Inflammatory macrophage treated with lipopolysaccharide for 4 hours (primary cell): Measurements from ENCODE around the gene MLF1.
"Not testable (repeated sequence)": the region's sequence is repeated elsewhere in the genome, so short reads cannot be mapped to it uniquely, and the experiment has no call there.

Source experiments
- DNase-seq: peaks from one replicate; pipeline ENCODE4 v3.0.0-alpha.2; 2020

The MLF1 gene, protein sequence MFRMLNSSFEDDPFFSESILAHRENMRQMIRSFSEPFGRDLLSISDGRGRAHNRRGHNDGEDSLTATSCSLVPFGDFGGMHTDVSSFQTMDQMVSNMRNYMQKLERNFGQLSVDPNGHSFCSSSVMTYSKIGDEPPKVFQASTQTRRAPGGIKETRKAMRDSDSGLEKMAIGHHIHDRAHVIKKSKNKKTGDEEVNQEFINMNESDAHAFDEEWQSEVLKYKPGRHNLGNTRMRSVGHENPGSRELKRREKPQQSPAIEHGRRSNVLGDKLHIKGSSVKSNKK

GRCh38 chr3:158570999-158571702 is at the start of gene MLF1:
Gene MLF1, plus strand, starts transcription at chr3:158571194. Its CDS starts 107 bp downstream, at chr3:158571301.
- DNase-seq = peak; percentile 89

DNA sequence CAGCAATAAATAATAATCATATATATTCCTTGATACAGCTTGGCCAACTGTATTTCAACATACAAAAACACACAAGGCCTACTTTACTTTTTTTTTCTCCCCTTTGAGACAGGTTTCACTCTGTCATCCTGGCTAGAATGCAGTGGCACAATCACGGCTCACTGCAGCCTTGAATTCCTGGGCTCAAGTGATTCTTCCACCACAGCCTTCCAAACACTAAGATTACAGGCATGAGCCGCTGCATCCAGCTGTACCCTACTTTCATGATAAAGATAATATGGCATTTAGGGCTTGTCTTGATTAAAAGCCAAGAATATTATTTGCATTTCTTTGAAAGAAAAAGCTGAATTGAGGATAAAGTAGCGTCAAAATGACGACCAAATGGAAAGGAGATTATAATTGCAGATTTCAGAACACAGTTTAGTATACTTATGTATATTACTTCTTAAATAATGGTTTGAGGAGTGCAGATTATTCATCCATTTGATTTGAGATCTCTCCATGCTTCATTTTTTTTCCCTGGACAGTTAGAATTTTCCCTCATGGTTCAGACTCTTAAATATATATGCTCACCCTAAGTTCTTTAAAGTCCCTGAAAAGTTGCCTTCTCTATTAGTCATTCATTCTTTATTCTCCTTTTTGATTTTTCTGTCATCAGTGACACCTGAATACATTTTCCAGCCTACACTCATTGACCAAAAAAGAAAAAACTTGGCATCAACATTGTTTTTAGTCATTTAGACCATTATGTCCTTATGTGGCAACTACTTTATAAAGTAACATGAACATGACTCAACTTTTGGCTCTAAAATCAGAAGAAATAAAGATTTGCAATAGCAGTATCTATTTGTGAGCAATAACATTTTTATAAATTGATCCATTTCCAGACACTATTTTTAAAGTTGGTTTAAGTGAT is 48.5 kb upstream of the MLF1 start:
- DNase-seq = no peak

GRCh38 chr3:158528076-158528674 is 42.8 kb upstream of the MLF1 start:
- no peak for DNase-seq

- DNase-seq = no peak
Observed at GRCh38 chr3:158531334-158531733, 39.7 kb upstream of the MLF1 start.

GRCh38 chr3:158532099-158532734 is 38.8 kb upstream of the MLF1 start:
- DNase-seq = peak; percentile 42

GRCh38 chr3:158535918-158536317 is 35.1 kb upstream of the MLF1 start:
- DNase-seq = no peak

GRCh38 chr3:158539414-158540014 is 31.5 kb upstream of the MLF1 start:
- DNase-seq = peak; percentile 56

- DNase-seq = no peak
Observed at GRCh38 chr3:158540066-158540465, 30.9 kb upstream of the MLF1 start.

- no peak for DNase-seq
Observed at GRCh38 chr3:158548691-158549090, 22.3 kb upstream of the MLF1 start.

DNA sequence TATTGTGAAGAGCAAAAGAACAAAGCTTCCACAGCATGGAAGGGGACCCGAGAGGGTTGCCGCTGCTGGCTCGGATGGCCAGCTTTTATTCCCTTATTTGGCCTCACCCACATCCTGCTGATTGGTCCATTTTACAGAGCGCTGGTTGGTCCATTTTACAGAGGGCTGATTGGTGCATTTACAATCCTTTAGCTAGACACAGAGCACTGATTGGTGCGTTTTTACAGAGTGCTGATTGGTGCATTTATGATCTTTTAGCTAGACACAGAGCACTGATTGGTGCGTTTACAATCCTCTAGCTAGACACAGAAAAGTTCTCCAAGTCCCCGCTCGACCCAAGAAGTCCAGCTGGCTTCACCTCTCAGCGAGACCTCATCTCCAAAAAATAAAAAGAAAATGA is 21.1 kb upstream of the MLF1 start:
- DNase-seq = not testable (repeated sequence)

- DNase-seq = no peak
Observed at GRCh38 chr3:158552124-158552523, 18.9 kb upstream of the MLF1 start.

- no peak for DNase-seq
Observed at GRCh38 chr3:158559504-158559903, 11.5 kb upstream of the MLF1 start.

DNA sequence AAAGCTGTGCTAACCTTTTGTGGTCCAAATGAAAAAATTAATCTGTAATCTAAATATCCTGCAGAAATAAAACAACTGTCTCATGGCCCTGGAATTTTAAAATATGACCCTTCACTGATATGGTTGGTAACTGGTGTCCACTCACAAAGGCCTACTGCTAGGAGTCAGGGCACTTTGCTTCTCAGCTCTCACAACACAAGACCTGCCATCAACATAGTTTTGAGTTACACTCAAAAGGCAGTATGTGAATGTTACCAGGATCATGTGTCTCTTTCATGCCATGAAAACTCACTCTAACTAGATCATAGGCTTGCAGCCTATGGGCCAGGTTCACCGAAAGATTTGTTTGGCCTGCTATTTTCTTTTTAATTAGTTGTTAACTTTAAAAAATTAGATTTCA is 10.0 kb upstream of the MLF1 start:
- no peak for DNase-seq

- DNase-seq = no peak
Observed at GRCh38 chr3:158562674-158563073, 8.3 kb upstream of the MLF1 start.

- no peak for DNase-seq
Observed at GRCh38 chr3:158563076-158563475, 7.9 kb upstream of the MLF1 start.

DNA sequence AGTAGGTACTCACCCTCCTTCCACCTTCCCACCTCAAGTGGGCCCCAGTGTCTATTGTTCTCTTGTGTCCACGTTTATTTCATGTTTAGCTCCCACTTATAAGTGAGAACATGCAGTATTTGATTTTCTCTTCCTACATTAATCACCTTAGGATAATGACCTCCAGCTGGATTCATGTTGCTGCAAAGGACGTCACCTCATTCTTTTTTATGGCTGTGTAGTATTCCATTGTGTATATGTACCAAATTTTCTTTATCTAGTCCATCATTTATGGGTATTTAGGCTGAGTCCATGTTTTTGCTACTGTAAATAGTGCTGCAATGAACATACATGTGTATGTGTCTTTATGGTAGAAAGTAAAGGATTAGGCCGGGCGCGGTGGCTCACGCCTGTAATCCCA is 5.9 kb upstream of the MLF1 start:
- DNase-seq = no peak

DNA sequence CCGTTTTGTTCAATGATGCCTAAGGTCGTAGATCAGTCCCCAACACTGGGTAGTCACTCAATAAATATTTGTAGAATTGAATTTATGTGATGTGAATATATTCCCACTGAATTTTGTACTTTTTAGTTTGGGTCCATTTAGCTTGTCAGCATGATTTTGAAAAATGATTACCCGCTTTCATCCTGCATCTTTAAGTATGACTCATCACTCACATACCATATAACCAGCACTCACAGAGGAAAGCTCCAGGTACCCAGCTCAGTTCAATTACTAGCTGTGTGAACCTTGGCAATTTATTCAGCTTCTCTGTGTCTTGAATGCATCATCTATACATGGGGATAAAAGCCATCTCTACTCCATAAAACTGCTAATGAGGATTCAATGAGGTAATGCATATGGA is 2.2 kb upstream of the MLF1 start:
- DNase-seq = no peak

- no peak for DNase-seq
Observed at GRCh38 chr3:158569794-158570193, 1.2 kb upstream of the MLF1 start.

DNA sequence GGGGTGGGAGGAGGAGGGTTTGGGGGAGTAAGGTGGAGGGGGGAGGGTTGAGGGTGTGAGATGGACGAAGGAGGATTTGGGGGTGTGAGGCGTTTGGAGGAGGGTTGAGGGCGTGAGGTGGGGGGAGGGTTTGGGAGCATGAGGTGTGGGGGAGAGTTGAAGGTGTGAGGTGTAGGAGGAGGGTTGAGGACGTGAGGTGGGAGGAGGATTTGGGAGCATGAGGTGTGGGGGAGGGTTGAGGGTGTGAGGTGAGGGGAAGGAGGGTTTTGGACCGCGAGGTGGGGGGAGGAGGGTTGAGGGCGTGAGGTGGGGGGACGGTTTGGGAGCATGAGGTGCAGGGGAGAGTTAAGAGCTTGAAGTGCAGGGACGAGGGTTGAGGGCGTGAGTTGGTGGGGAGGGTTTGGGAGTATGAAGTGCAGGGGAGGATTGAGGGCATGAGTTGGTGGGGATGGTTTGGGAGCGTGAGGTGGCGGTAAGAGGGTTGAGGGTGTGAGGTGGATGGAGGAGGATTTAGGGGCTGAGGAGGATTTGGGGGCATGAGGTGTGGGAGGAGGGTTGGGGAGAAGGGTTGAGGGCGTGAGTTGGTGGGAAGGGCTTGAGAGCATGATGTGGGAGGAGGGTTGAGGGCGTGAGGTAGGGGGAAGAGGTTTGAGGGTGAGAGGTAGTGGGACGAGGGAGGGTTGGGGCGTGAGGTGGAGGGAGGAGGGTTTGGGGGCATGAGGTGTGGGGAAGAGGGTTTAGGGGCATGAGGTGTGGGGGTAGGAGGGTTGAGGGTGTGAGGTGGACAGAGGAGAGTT is 1.2 kb downstream of the MLF1 start:
- no peak for DNase-seq

- DNase-seq = no peak
Observed at GRCh38 chr3:158572766-158573060, 1.7 kb downstream of the MLF1 start.

- DNase-seq = no peak
Observed at GRCh38 chr3:158573714-158574113, 2.7 kb downstream of the MLF1 start.

DNA sequence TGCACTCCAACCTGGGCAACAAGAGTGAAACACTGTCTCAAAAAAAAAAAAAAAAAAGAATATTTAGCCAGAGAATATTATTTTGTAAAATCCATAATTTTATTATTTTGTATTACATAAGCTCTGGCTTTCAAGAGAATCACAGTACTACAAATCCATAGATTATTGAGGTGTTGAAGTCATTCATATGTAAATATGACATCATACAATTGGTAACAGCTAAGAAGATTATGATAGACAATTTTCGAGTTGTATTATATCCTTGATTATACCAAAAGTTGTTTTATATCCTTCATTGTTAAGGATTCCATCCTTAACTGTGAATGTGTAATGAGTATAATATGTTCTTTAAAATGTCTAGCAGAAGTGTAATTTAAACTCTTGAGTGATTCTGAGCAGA is 3.7 kb downstream of the MLF1 start:
- DNase-seq = no peak
